GM12878 (cell line): ENCODE results near the gene LAMB4. TPM values are rescaled to one million over a fixed set of nuclear protein-coding genes. Genes with fewer than 3 reads are reported as not detected.

Experiments used
- ATAC-seq: fragments of 200-7000 bp; cut with Tn5 transposase; 3 replicates; pipeline ENCODE4 v1.9.1; 2020; ENCODE audit warnings: mild to moderate bottlenecking, moderate library complexity
- BruUV-seq: library from RNA; stranded (reverse); fragments of 400-500 nt; replicated peaks from 2 replicates; lab custom pipeline; 2021; lab: Mats Ljungman, UMichigan
- CTCF ChIA-PET: fragments of 300-600 bp; sonication (Branson Sonifier 250); formaldehyde crosslinking; extraction: SDS; loops from one replicate; lab custom pipeline; 2021; ENCODE audit warnings: inconsistent platforms; lab: Yijun Ruan, JAX
- POLR2A ChIA-PET: fragments of 350-600 bp; formaldehyde crosslinking; extraction: SDS; loops from one replicate; lab custom pipeline; 2021; ENCODE audit warnings: inconsistent platforms; lab: Charles Lee
- RAD21 ChIA-PET: fragments of 300-600 bp; sonication (Branson Sonifier 250); formaldehyde crosslinking; loops from one replicate; lab custom pipeline; 2023; ENCODE audit warnings: antibody characterized with exemption; ENCODE audit not compliant: unreplicated experiment; lab: Charles Lee
- SMC1A ChIA-PET: fragments of 300-600 bp; sonication (Branson Sonifier 250); formaldehyde crosslinking; loops from one replicate; lab custom pipeline; 2023; ENCODE audit not compliant: unreplicated experiment, uncharacterized antibody; lab: Charles Lee
- DNase-seq: peaks from one replicate; pipeline ENCODE4 v3.0.0-alpha.2; 2011; ENCODE audit warnings: low read depth, low spot score
- FAIRE-seq: peaks from 3 replicates; lab custom pipeline; 2011; peaks lifted over from hg19 to GRCh38; lab: Jason Lieb, UNC
- H2AFZ ChIP-seq: 2 replicates; pipeline ENCODE4 v1.6.0; 2011; ENCODE audit warnings: low read depth, low read length, control low read depth; ENCODE audit not compliant: control insufficient read depth
- H3K27ac ChIP-seq: 2 replicates; pipeline ENCODE4 v1.5.1; 2011; ENCODE audit warnings: control low read depth; ENCODE audit not compliant: control insufficient read depth, insufficient read depth
- H3K27me3 ChIP-seq, 2 experiments: replicated peaks in 1 of 2; 2 replicates each; pipeline versions ENCODE4 v1.6.0 to v1.6.1; 2011; ENCODE audit warnings: low read length in 1 of 2; ENCODE audit not compliant: control insufficient read depth in 2 of 2, insufficient read depth in 2 of 2
- H3K36me3 ChIP-seq, 2 experiments: 2 replicates each; pipeline ENCODE4 v1.5.1; 2011; ENCODE audit warnings: low read length in 1 of 2; ENCODE audit not compliant: control insufficient read depth in 2 of 2, insufficient read depth in 2 of 2
- H3K4me1 ChIP-seq: 2 replicates; pipeline ENCODE4 v1.6.1; 2011; ENCODE audit warnings: mild to moderate bottlenecking, low read length, moderate library complexity, mixed read lengths; ENCODE audit not compliant: control insufficient read depth, insufficient read depth
- H3K4me2 ChIP-seq: 2 replicates; pipeline ENCODE4 v1.6.0; 2011; ENCODE audit warnings: control low read depth; ENCODE audit not compliant: control insufficient read depth, insufficient read depth
- H3K4me3 ChIP-seq: fragments of 200-600 bp; sonication (generic); 2 replicates; pipeline ENCODE4 v1.5.1; 2016
- H3K79me2 ChIP-seq: 2 replicates; pipeline ENCODE4 v1.6.0; 2011; ENCODE audit warnings: low read length; ENCODE audit not compliant: control insufficient read depth, insufficient read depth
- H3K9ac ChIP-seq: 2 replicates; pipeline ENCODE4 v1.8.0; 2011; ENCODE audit warnings: low read length, control low read depth, mixed read lengths; ENCODE audit not compliant: control insufficient read depth, insufficient read depth
- H3K9me3 ChIP-seq: replicated peaks from 3 replicates; pipeline ENCODE4 v1.5.1; 2011; ENCODE audit warnings: mild to moderate bottlenecking, low read length; ENCODE audit not compliant: control insufficient read depth, insufficient read depth
- H4K20me1 ChIP-seq: 2 replicates; pipeline ENCODE4 v1.6.0; 2011; ENCODE audit not compliant: control insufficient read depth, insufficient read depth
- BCLAF1 ChIP-seq: fragments of 450-650 bp; IDR thresholded peaks from 2 replicates; pipeline ENCODE4 v1.6.1; 2017; ENCODE audit warnings: antibody characterized with exemption, mild to moderate bottlenecking, moderate library complexity
- EGR1 ChIP-seq, 2 experiments: IDR thresholded peaks; 1 replicate in 1 of 2; 2 replicates in 1 of 2; pipeline ENCODE4 v1.6.1; 2011 to 2012; ENCODE audit warnings: low read depth in 2 of 2, low read length in 2 of 2, borderline replicate concordance in 1 of 2, mild to moderate bottlenecking in 1 of 2, moderate library complexity in 1 of 2
- MEF2B ChIP-seq: fragments of 450-650 bp; IDR thresholded peaks from 2 replicates; pipeline ENCODE4 v1.6.1; 2018; ENCODE audit warnings: mild to moderate bottlenecking, moderate library complexity; ENCODE audit not compliant: partially characterized antibody, poor library complexity, severe bottlenecking
- RELB ChIP-seq: fragments of 450-650 bp; IDR thresholded peaks from 2 replicates; pipeline ENCODE4 v1.6.1; 2017; ENCODE audit warnings: low read depth, mild to moderate bottlenecking, moderate library complexity
- SUZ12 ChIP-seq: fragments of 200-600 bp; sonication (generic); IDR thresholded peaks from one replicate; pipeline ENCODE4 v1.6.1; 2018; ENCODE audit warnings: antibody characterized with exemption, mild to moderate bottlenecking; ENCODE audit not compliant: unreplicated experiment
- YBX1 ChIP-seq: fragments of 450-650 bp; IDR thresholded peaks from 2 replicates; pipeline ENCODE4 v1.6.1; 2016; ENCODE audit warnings: antibody characterized with exemption
- YY1 ChIP-seq: IDR thresholded peaks from 2 replicates; pipeline ENCODE4 v1.6.1; 2011; ENCODE audit warnings: low read depth, mild to moderate bottlenecking, low read length
- ZNF592 ChIP-seq: fragments of 450-650 bp; IDR thresholded peaks from 2 replicates; pipeline ENCODE4 v1.6.1; 2017; ENCODE audit warnings: mild to moderate bottlenecking, moderate library complexity
- WGBS: methylation state at CpG from one replicate; pipeline ENCODE4 v1.1.6; 2016; ENCODE audit warnings: low lambda C conversion rate; ENCODE audit not compliant: insufficient replicate concordance, insufficient coverage; ENCODE audit errors: missing lambda C conversion rate; 5-methylcytosine and 5-hydroxymethylcytosine counted together
- in situ Hi-C: fragments of 300-500 bp; cut with MboI; formaldehyde crosslinking; loops from 9 replicates; pipeline ENCODE4 v1.14.3; 2018; ENCODE audit warnings: mixed read lengths
- intact Hi-C: fragments of 100-400 bp; cut with micrococcal nuclease; formaldehyde crosslinking; loops from one replicate; pipeline ENCODE4 v1.14.2; 2022; ENCODE audit not compliant: unreplicated experiment
- polyA plus RNA-seq, 11 experiments: library from polyadenylated mRNA; depleted of rRNA in 4 of 11; unstranded in 6 of 11; stranded (reverse) in 5 of 11; fragments of >200 nt; fragmentation: Nextera tagmentation in 4 of 11; fragmentation: Illumina TruSeq in 1 of 11; extraction: Ambion mirVana in 4 of 11; extraction: Trizol in 1 of 11; gene quantifications; 1 replicate in 1 of 11; 2 replicates in 10 of 11; pipeline versions ENCODE4 v1.2.1 to v1.2.3, GENCODE V29; 2011 to 2016; ENCODE audit warnings: inconsistent platforms in 2 of 11, missing spikeins in 2 of 11, low read depth in 1 of 11
- total RNA-seq, 4 experiments: library from RNA; depleted of rRNA in 3 of 4; stranded (reverse); fragments of >200 nt in 3 of 4; fragmentation: Illumina TruSeq in 1 of 4; extraction: Trizol in 1 of 4; gene quantifications; 2 replicates each; pipeline versions ENCODE4 v1.2.1 to v1.2.3, GENCODE V29; 2013 to 2021

Gene LAMB4
- total and polyA plus RNA-seq, 10 of the 15 experiments (the other 5 are each of a cell fraction or from before 2014, with no cell fraction given): 0.04 to 0.06 TPM; not detected in 8

GRCh38 chr7:108142675-108143259 is 12.6 kb upstream of the LAMB4 start (continued):
- no peak for TF ChIP-seq BCLAF1
- no peak for TF ChIP-seq YBX1
- TF ChIP-seq RELB: no peak
- TF ChIP-seq MEF2B: peak; percentile 93
- TF ChIP-seq EGR1 (IDR thresholded peaks at IDR 0.05; ENCODE audit: borderline replicate concordance in 1 of 2, low read depth in 2 of 2, low read length in 2 of 2): no peak
- TF ChIP-seq, all 136 proteins: peak for 6

- Histone ChIP-seq H2AFZ (no peak overlapping the region), H3K9ac (no peak overlapping the region), H3K79me2 (no peaks in the 10 kb centered on the region), H3K27me3 (no peaks in the 10 kb centered on the region), H3K36me3 (no peaks in the 10 kb centered on the region), H3K4me2 (no peak overlapping the region), H3K27ac (no peak overlapping the region)
- ChIA-PET POLR2A (interaction anchor here (0.5 to 2.4 kb wide), 4 partner anchors 12 to 45 kb away, joined by 3 to 7 read pairs (median 4); partner anchors contain the start of gene LAMB4), SMC1A (interaction anchor here (0.7 to 5.2 kb wide), 10 partner anchors 9 to 263 kb away, joined by 3 to 122 read pairs (median 4); partner anchors contain the start of gene LAMB4)
- intact Hi-C loops: loop anchor here (10.0 kb wide), 1 partner anchor 397 kb away; the partner anchor contains the start of gene CBLL1
- no peak for TF ChIP-seq SUZ12
- TF ChIP-seq YY1: no peak
- TF ChIP-seq ZNF592: peak; percentile 41; the same call in 1 of the 2 replicates
- TF ChIP-seq, all 136 proteins: peak for 1
- DNase-seq (no peak), FAIRE-seq (no peak), ATAC-seq (no peak)
- WGBS: 52% methylated on average over 4 of the region's 4 CpGs
- in situ Hi-C loops: no loop called here
- RAD21 ChIA-PET: interaction anchor here (0.7 to 3.2 kb wide), 7 partner anchors 9 to 29 kb away, joined by 3 to 23 read pairs (median 8); no protein-coding TSS in a partner anchor
- Histone ChIP-seq H3K4me1 (no peaks in the 10 kb centered on the region), H3K9me3 (no peaks in the 10 kb centered on the region), H4K20me1 (no peaks in the 10 kb centered on the region), H3K4me3 (no peak overlapping the region)
- no TSS peak for BruUV-seq
- CTCF ChIA-PET: interaction anchor here (1.0 to 4.2 kb wide), 7 partner anchors 20 to 35 kb away, joined by 3 to 50 read pairs (median 5); no protein-coding TSS in a partner anchor
These were observed 12.0 kb upstream of the LAMB4 start for GRCh38 chr7:108142180-108142579.
